Endothelial cell of umbilical vein (primary cell): ENCODE data around the gene SLC37A1. TPM values are rescaled to one million over a fixed set of nuclear protein-coding genes. Genes with fewer than 3 reads are reported as not detected.

Source experiments
- BruUV-seq: library from RNA; stranded (reverse); fragments of 400-500 nt; replicated peaks from 2 replicates; lab custom pipeline; 2021; lab: Mats Ljungman, UMichigan
- CTCF ChIA-PET: fragments of 300-600, 350-600 bp; sonication (Branson Sonifier 250); formaldehyde crosslinking; loops from one replicate; lab custom pipeline; 2021; ENCODE audit warnings: antibody characterized with exemption, inconsistent platforms; lab: Charles Lee
- POLR2A ChIA-PET: fragments of 300-600, 350-600 bp; sonication (Branson Sonifier 250); formaldehyde crosslinking; loops from one replicate; lab custom pipeline; 2021; ENCODE audit warnings: antibody characterized with exemption, inconsistent platforms; lab: Charles Lee
- DNase-seq: peaks from one replicate; pipeline ENCODE4 v3.0.0-alpha.2; 2011; ENCODE audit warnings: low read depth, low spot score
- FAIRE-seq: peaks from 2 replicates; lab custom pipeline; 2011; peaks lifted over from hg19 to GRCh38; lab: Jason Lieb, UNC
- H2AFZ ChIP-seq: 2 replicates; pipeline ENCODE4 v1.6.0; 2012; ENCODE audit warnings: low read depth, low read length, control low read depth, inconsistent platforms
- H3K27ac ChIP-seq: 2 replicates; pipeline ENCODE4 v1.5.1; 2011; ENCODE audit warnings: low read depth, mild to moderate bottlenecking, control low read depth, low read length, moderate library complexity; ENCODE audit not compliant: insufficient read depth
- H3K27me3 ChIP-seq, 2 experiments: 2 replicates each; pipeline versions ENCODE4 v1.6.0 to v1.6.1; 2011; ENCODE audit warnings: low read length in 2 of 2, mixed read lengths in 1 of 2; ENCODE audit not compliant: control insufficient read depth in 2 of 2, insufficient read depth in 2 of 2
- H3K36me3 ChIP-seq, 2 experiments: 2 replicates in 1 of 2; 3 replicates in 1 of 2; pipeline ENCODE4 v1.5.1; 2011; ENCODE audit warnings: low read length in 2 of 2, mild to moderate bottlenecking in 1 of 2, moderate library complexity in 1 of 2; ENCODE audit not compliant: control insufficient read depth in 2 of 2, insufficient read depth in 2 of 2; ENCODE audit errors: extremely low read depth in 1 of 2
- H3K4me1 ChIP-seq: 3 replicates; pipeline ENCODE4 v1.5.1; 2011; ENCODE audit warnings: mild to moderate bottlenecking, low read length; ENCODE audit not compliant: control insufficient read depth, insufficient read depth; ENCODE audit errors: extremely low read depth
- H3K4me2 ChIP-seq: 2 replicates; pipeline ENCODE4 v1.6.1; 2011; ENCODE audit warnings: low read length, control low read depth, mixed read lengths; ENCODE audit not compliant: insufficient read depth
- H3K4me3 ChIP-seq, 3 experiments: fragments of 200-600 bp in 1 of 3; sonication (generic), shearing (Covaris generic) in 1 of 3; replicated peaks in 1 of 3; 2 replicates each; pipeline ENCODE4 v1.5.1; 2011 to 2016; ENCODE audit warnings: control low read depth in 3 of 3, low read length in 3 of 3, mild to moderate bottlenecking in 2 of 3, inconsistent platforms in 1 of 3, low read depth in 1 of 3, moderate library complexity in 1 of 3; ENCODE audit not compliant: insufficient read depth in 1 of 3
- H3K79me2 ChIP-seq: 2 replicates; pipeline ENCODE4 v1.6.0; 2012; ENCODE audit warnings: low read length, inconsistent platforms; ENCODE audit not compliant: control insufficient read depth, insufficient read depth
- H3K9ac ChIP-seq: replicated peaks from 2 replicates; pipeline ENCODE3; 2011; ENCODE audit warnings: low read length, control low read depth; ENCODE audit not compliant: insufficient read depth; ENCODE audit errors: extremely low read depth
- H3K9me1 ChIP-seq: replicated peaks from 3 replicates; pipeline ENCODE4 v1.6.0; 2011; ENCODE audit warnings: mild to moderate bottlenecking, low read length; ENCODE audit not compliant: control insufficient read depth, insufficient read depth; ENCODE audit errors: extremely low read depth
- H3K9me3 ChIP-seq: replicated peaks from 2 replicates; pipeline ENCODE4 v1.5.1; 2012; ENCODE audit warnings: low read length, inconsistent platforms; ENCODE audit not compliant: control insufficient read depth, insufficient read depth
- H4K20me1 ChIP-seq: replicated peaks from 2 replicates; pipeline ENCODE3; 2011; ENCODE audit warnings: mild to moderate bottlenecking, low read length; ENCODE audit not compliant: control insufficient read depth, insufficient read depth; ENCODE audit errors: extremely low read depth
- CTCF ChIP-seq, 2 donors: IDR thresholded peaks; 1 replicate in 1 of 2; 2 replicates in 1 of 2; pipeline ENCODE4 v1.5.1; 2011; ENCODE audit warnings: low read length in 2 of 2, mild to moderate bottlenecking in 2 of 2, moderate library complexity in 2 of 2, control low read depth in 1 of 2, inconsistent platforms in 1 of 2, low read depth in 1 of 2; ENCODE audit not compliant: insufficient read depth in 1 of 2; ENCODE audit errors: extremely low read depth in 1 of 2
- EZH2 ChIP-seq: IDR thresholded peaks from 2 replicates; pipeline ENCODE4 v1.6.1; 2012; ENCODE audit warnings: borderline replicate concordance, low read depth, mild to moderate bottlenecking, moderate library complexity, low read length, inconsistent platforms; ENCODE audit not compliant: severe bottlenecking
- FOS ChIP-seq: IDR thresholded peaks from 2 replicates; pipeline ENCODE4 v1.6.1; 2011; ENCODE audit warnings: mild to moderate bottlenecking, low read length, moderate library complexity, borderline replicate concordance; ENCODE audit not compliant: insufficient read depth
- GATA2 ChIP-seq: IDR thresholded peaks from 2 replicates; pipeline ENCODE4 v1.7.0; 2011; ENCODE audit warnings: low read depth, mild to moderate bottlenecking, moderate library complexity, mixed read lengths, low read length; ENCODE audit not compliant: insufficient read length, insufficient read depth
- JUN ChIP-seq: IDR thresholded peaks from 2 replicates; pipeline ENCODE4 v1.6.1; 2011; ENCODE audit warnings: borderline replicate concordance, low read depth; ENCODE audit not compliant: insufficient read length, insufficient read depth
- MYC ChIP-seq: IDR thresholded peaks from one replicate; pipeline ENCODE4 v1.6.1; 2011; ENCODE audit warnings: mild to moderate bottlenecking, low read depth, low read length
- POLR2A ChIP-seq: IDR thresholded peaks from 2 replicates; pipeline ENCODE4 v1.6.1; 2012; ENCODE audit warnings: low read depth, mild to moderate bottlenecking, control low read depth, low read length
- POLR2AphosphoS5 ChIP-seq: IDR thresholded peaks from 2 replicates; pipeline ENCODE4 v1.6.1; 2012; ENCODE audit warnings: low read depth, mild to moderate bottlenecking, control low read depth, low read length, moderate library complexity; ENCODE audit not compliant: insufficient read depth
- dilution Hi-C: fragments of 300-500 bp; cut with MboI; formaldehyde crosslinking; loops from one replicate; pipeline ENCODE4 v1.15.0; 2019; ENCODE audit warnings: low sequenced_read_pairs; ENCODE audit not compliant: extremely low pct_ligation_motif_present
- intact Hi-C: fragments of 100-400 bp; cut with micrococcal nuclease; formaldehyde crosslinking; loops from one replicate; pipeline ENCODE4 v1.10.0; 2022
- polyA plus RNA-seq, 4 experiments: library from polyadenylated mRNA; depleted of rRNA in 3 of 4; stranded (reverse) in 3 of 4; unstranded in 1 of 4; fragments of >200 nt; gene quantifications; 2 replicates each; pipeline versions ENCODE4 v1.2.1 to v1.2.3, GENCODE V29; 2011 to 2012; ENCODE audit warnings: missing spikeins in 1 of 4
- total RNA-seq: library from RNA; stranded (reverse); gene quantifications from 2 replicates; pipeline ENCODE4 v1.2.3, GENCODE V29; 2021
- TF ChIP-seq, protein P1 (sequence below): IDR thresholded peaks from 2 replicates; pipeline ENCODE4 v1.6.1; 2011; ENCODE audit not compliant: insufficient read depth, insufficient read length

Gene SLC37A1
- total and polyA plus RNA-seq, 2 donors (not counting 3 experiments of a cell fraction or from before 2014, with no cell fraction given): 4.7 to 7.6 TPM

DNA sequence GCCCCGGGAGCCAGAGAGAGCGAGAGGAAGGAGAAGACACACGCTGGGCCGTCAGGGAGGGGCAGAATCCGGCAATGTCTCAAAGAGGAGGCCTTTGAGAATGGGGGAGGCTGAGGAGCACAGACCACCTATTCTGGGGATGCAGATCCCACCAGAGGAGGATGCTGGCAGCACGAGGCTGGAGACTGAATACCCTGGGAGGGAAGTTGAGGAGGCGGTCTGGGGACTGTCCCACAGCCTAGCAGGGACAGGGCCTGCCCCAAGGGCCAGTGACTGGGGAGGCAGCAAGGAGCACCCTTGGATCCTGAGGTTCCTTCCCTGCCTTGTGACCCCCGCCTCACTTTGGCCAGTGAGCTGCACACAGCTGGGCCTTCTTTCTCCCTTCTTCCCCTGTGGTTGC, 49.2 kb downstream of the SLC37A1 start:
- H3K9me3 ChIP-seq: no peaks in the 10 kb centered on the region
- TF ChIP-seq CTCF (IDR thresholded peaks at IDR 0.05; ENCODE audit: extremely low read depth in 1 of 2, insufficient read depth in 1 of 2, low read depth in 1 of 2, low read length in 2 of 2) (no peak), MYC (no peak), EZH2 (no peak), POLR2A (no peak), GATA2 (no peak), POLR2AphosphoS5 (no peak), JUN (no peak), FOS (no peak)
- TF ChIP-seq, protein P1, sequence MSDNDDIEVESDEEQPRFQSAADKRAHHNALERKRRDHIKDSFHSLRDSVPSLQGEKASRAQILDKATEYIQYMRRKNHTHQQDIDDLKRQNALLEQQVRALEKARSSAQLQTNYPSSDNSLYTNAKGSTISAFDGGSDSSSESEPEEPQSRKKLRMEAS: no peak
- ChIA-PET CTCF (no interaction called here), POLR2A (no interaction called here)
- H2AFZ ChIP-seq: no peak overlapping the region
- BruUV-seq: no TSS peak
- H3K27ac ChIP-seq: no peak overlapping the region
- dilution Hi-C loops: no loop called here
- no peaks in the 10 kb centered on the region for H3K79me2 ChIP-seq
- FAIRE-seq (no peak), DNase-seq (no peak)
- no peak overlapping the region for H3K9ac ChIP-seq
- intact Hi-C loops: no loop called here
- no peaks in the 10 kb centered on the region for H3K9me1 ChIP-seq
- no peaks in the 10 kb centered on the region for H4K20me1 ChIP-seq
- no peaks in the 10 kb centered on the region for H3K27me3 ChIP-seq
- H3K4me2 ChIP-seq: no peak overlapping the region
- H3K4me3 ChIP-seq: no peak overlapping the region
- no peaks in the 10 kb centered on the region for H3K36me3 ChIP-seq
- no peaks in the 10 kb centered on the region for H3K4me1 ChIP-seq
